ENCODE data around the gene HAPLN2.

Gene HAPLN2

GRCh38 chr1:156646738-156647211 lies 27.6 kb downstream of the HAPLN2 start:
- DNase-seq: no peak

GRCh38 chr1:156647351-156647750 lies 28.1 kb downstream of the HAPLN2 start:
- no peak for DNase-seq

- DNase-seq: no peak
Observed at GRCh38 chr1:156648496-156648895, 29.3 kb downstream of the HAPLN2 start.

- DNase-seq: no peak
Observed at GRCh38 chr1:156648951-156649350, 29.7 kb downstream of the HAPLN2 start.

- no peak for DNase-seq
Observed at GRCh38 chr1:156652131-156652991, 33.1 kb downstream of the HAPLN2 start.

- no peak for DNase-seq
Observed at GRCh38 chr1:156652992-156653355, 33.8 kb downstream of the HAPLN2 start.

- no peak for DNase-seq
Observed at GRCh38 chr1:156654700-156655099, 35.5 kb downstream of the HAPLN2 start.

- peak; percentile 19 for DNase-seq
Observed at GRCh38 chr1:156655151-156655903, 36.1 kb downstream of the HAPLN2 start.

GRCh38 chr1:156655904-156656516 lies 36.8 kb downstream of the HAPLN2 start:
- DNase-seq: no peak

GRCh38 chr1:156656806-156657740 lies 37.9 kb downstream of the HAPLN2 start:
- peak; percentile 26 for DNase-seq

GRCh38 chr1:156657741-156658319 lies 38.6 kb downstream of the HAPLN2 start:
- no peak for DNase-seq

GRCh38 chr1:156658496-156658895 lies 39.3 kb downstream of the HAPLN2 start:
- DNase-seq: no peak

GRCh38 chr1:156658945-156659574 lies 39.8 kb downstream of the HAPLN2 start:
- no peak for DNase-seq

GRCh38 chr1:156659661-156659987 lies 40.4 kb downstream of the HAPLN2 start:
- no peak for DNase-seq

GRCh38 chr1:156659988-156660751 lies 41.0 kb downstream of the HAPLN2 start:
- DNase-seq: peak; percentile 88

GRCh38 chr1:156660752-156661112 lies 41.5 kb downstream of the HAPLN2 start:
- no peak for DNase-seq

- no peak for DNase-seq
Observed at GRCh38 chr1:156662005-156662799, 43.0 kb downstream of the HAPLN2 start.

- no peak for DNase-seq
Observed at GRCh38 chr1:156662800-156663055, 43.5 kb downstream of the HAPLN2 start.

GRCh38 chr1:156663178-156663577 lies 44.0 kb downstream of the HAPLN2 start:
- DNase-seq: no peak

GRCh38 chr1:156664046-156664766 lies 45.0 kb downstream of the HAPLN2 start:
- peak; percentile 19 for DNase-seq
